ENCODE measurements around the gene LCE2B. TPM values are rescaled to one million over a fixed set of nuclear protein-coding genes. Genes with fewer than 3 reads are reported as not detected.

LCE2B gene
- total and polyA plus RNA-seq, 2 experiments from 2014 or later, result not detected

DNA sequence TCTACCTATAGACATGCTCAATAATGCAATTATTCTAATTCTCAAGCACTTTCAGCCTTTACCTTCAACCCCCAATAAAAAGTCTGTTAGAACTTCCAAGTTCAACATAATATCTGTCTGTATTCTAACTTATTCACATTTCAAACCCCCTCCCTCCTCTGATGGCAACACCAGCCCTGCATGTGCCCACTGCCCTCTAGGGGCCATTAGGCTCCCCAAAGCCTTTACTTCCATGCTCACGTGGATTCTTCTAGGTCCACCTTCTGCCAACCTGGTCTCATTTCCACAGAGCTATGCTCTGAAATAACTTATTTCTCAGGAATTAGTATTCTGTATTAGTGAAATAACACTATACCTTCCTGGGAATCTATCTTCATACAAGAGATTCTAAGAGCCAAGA is 49.7 kb downstream of the LCE2B start:
- H3K9me3 ChIP-seq (ENCODE audit: low read depth), result no peaks in the 10 kb centered on the region
- no peak overlapping the region for H3K4me3 ChIP-seq
- no peaks in the 10 kb centered on the region for H4K20me1 ChIP-seq (ENCODE audit: insufficient read depth, poor library complexity, severe bottlenecking)
- no peak for TF ChIP-seq EZH2 (IDR thresholded peaks at IDR 0.05; ENCODE audit: borderline replicate concordance)
- TF ChIP-seq, protein P1, sequence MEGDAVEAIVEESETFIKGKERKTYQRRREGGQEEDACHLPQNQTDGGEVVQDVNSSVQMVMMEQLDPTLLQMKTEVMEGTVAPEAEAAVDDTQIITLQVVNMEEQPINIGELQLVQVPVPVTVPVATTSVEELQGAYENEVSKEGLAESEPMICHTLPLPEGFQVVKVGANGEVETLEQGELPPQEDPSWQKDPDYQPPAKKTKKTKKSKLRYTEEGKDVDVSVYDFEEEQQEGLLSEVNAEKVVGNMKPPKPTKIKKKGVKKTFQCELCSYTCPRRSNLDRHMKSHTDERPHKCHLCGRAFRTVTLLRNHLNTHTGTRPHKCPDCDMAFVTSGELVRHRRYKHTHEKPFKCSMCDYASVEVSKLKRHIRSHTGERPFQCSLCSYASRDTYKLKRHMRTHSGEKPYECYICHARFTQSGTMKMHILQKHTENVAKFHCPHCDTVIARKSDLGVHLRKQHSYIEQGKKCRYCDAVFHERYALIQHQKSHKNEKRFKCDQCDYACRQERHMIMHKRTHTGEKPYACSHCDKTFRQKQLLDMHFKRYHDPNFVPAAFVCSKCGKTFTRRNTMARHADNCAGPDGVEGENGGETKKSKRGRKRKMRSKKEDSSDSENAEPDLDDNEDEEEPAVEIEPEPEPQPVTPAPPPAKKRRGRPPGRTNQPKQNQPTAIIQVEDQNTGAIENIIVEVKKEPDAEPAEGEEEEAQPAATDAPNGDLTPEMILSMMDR (IDR thresholded peaks at IDR 0.05; ENCODE audit: poor library complexity), result no peak
- no peak for TF ChIP-seq EZH2phosphoT487 (IDR thresholded peaks at IDR 0.05; ENCODE audit: low read depth, severe bottlenecking, unreplicated experiment)
- no peak overlapping the region for H3K4me2 ChIP-seq
- no peaks in the 10 kb centered on the region for H3K36me3 ChIP-seq (replicated peaks; ENCODE audit: insufficient read depth, low read depth)
- H3K9me2 ChIP-seq (replicated peaks; ENCODE audit: insufficient read depth), result no peaks in the 10 kb centered on the region
- WGBS (ENCODE audit: low lambda C conversion rate, missing lambda C conversion rate), result 32% methylated on average over 1 of the region's 1 CpG
- no peaks in the 10 kb centered on the region for H3K79me2 ChIP-seq
- no peak overlapping the region for H2AFZ ChIP-seq
- DNase-seq (ENCODE audit: low spot score), result no peak
- H3K27ac ChIP-seq, result no peak overlapping the region
- H3K4me1 ChIP-seq (ENCODE audit: insufficient read depth), result no peaks in the 10 kb centered on the region
- H3K27me3 ChIP-seq, result no peaks in the 10 kb centered on the region

Other genes with a start within 250 kb of the LCE2B start
- gene LCE5A, start 175.3 kb upstream of the LCE2B start, total RNA-seq, result not detected in 2 replicates
- gene LCE5A, start 175.3 kb upstream of the LCE2B start, polyA plus RNA-seq, result not detected in 2 replicates
- gene CRCT1, start 171.6 kb upstream of the LCE2B start, total RNA-seq, result not detected in 2 replicates
- gene CRCT1, start 171.6 kb upstream of the LCE2B start, polyA plus RNA-seq, result not detected in 2 replicates
- not detected in 2 replicates for gene LCE3E, start 119.3 kb upstream of the LCE2B start, total RNA-seq
- not detected in 2 replicates for gene LCE3E, start 119.3 kb upstream of the LCE2B start, polyA plus RNA-seq
- gene LCE3D, start 105.6 kb upstream of the LCE2B start, total RNA-seq, result not detected in 2 replicates
- gene LCE3D, start 105.6 kb upstream of the LCE2B start, polyA plus RNA-seq, result not detected in 2 replicates
- not detected in 2 replicates for gene LCE3C, start 85.9 kb upstream of the LCE2B start, total RNA-seq
- not detected in 2 replicates for gene LCE3C, start 85.9 kb upstream of the LCE2B start, polyA plus RNA-seq
- gene LCE3B, start 72.3 kb upstream of the LCE2B start, total RNA-seq, result not detected in 2 replicates
- not detected in 2 replicates for gene LCE3B, start 72.3 kb upstream of the LCE2B start, polyA plus RNA-seq
- gene LCE3A, start 63.0 kb upstream of the LCE2B start, total RNA-seq, result not detected in 2 replicates
- not detected in 2 replicates for gene LCE3A, start 63.0 kb upstream of the LCE2B start, polyA plus RNA-seq
- not detected in 2 replicates for gene LCE2D, start 22.7 kb upstream of the LCE2B start, total RNA-seq
- gene LCE2D, start 22.7 kb upstream of the LCE2B start, polyA plus RNA-seq, result not detected in 2 replicates
- not detected in 2 replicates for gene LCE2C, start 10.8 kb upstream of the LCE2B start, total RNA-seq
- gene LCE2C, start 10.8 kb upstream of the LCE2B start, polyA plus RNA-seq, result not detected in 2 replicates
- not detected in 2 replicates for gene LCE2A, start 12.2 kb downstream of the LCE2B start, total RNA-seq
- not detected in 2 replicates for gene LCE2A, start 12.2 kb downstream of the LCE2B start, polyA plus RNA-seq
- not detected in 2 replicates for gene LCE4A, start 22.0 kb downstream of the LCE2B start, total RNA-seq
- not detected in 2 replicates for gene LCE4A, start 22.0 kb downstream of the LCE2B start, polyA plus RNA-seq
- not detected in 2 replicates for gene KPRP, start 71.9 kb downstream of the LCE2B start, total RNA-seq
- not detected in 2 replicates for gene KPRP, start 71.9 kb downstream of the LCE2B start, polyA plus RNA-seq
- gene LCE1F, start 89.0 kb downstream of the LCE2B start, total RNA-seq, result not detected in 2 replicates
- gene LCE1F, start 89.0 kb downstream of the LCE2B start, polyA plus RNA-seq, result not detected in 2 replicates
- not detected in 2 replicates for gene LCE1E, start 100.1 kb downstream of the LCE2B start, total RNA-seq
- gene LCE1E, start 100.1 kb downstream of the LCE2B start, polyA plus RNA-seq, result not detected in 2 replicates
- gene LCE1D, start 110.6 kb downstream of the LCE2B start, total RNA-seq, result not detected in 2 replicates
- not detected in 2 replicates for gene LCE1D, start 110.6 kb downstream of the LCE2B start, polyA plus RNA-seq
- gene LCE1C, start 120.5 kb downstream of the LCE2B start, total RNA-seq, result not detected in 2 replicates
- gene LCE1C, start 120.5 kb downstream of the LCE2B start, polyA plus RNA-seq, result not detected in 2 replicates
- not detected in 2 replicates for gene LCE1B, start 125.8 kb downstream of the LCE2B start, total RNA-seq
- gene LCE1B, start 125.8 kb downstream of the LCE2B start, polyA plus RNA-seq, result not detected in 2 replicates
- gene LCE1A, start 141.3 kb downstream of the LCE2B start, total RNA-seq, result not detected in 2 replicates
- gene LCE1A, start 141.3 kb downstream of the LCE2B start, polyA plus RNA-seq, result not detected in 2 replicates
- gene LCE6A, start 156.7 kb downstream of the LCE2B start, total RNA-seq, result not detected in 2 replicates
- not detected in 2 replicates for gene LCE6A, start 156.7 kb downstream of the LCE2B start, polyA plus RNA-seq
- gene LCE7A, start 173.9 kb downstream of the LCE2B start, total RNA-seq, result not detected in 2 replicates
- not detected in 2 replicates for gene LCE7A, start 173.9 kb downstream of the LCE2B start, polyA plus RNA-seq
- gene SMCP, start 192.2 kb downstream of the LCE2B start, total RNA-seq, result not detected in 2 replicates
- not detected in 2 replicates for gene SMCP, start 192.2 kb downstream of the LCE2B start, polyA plus RNA-seq
- gene IVL, start 222.4 kb downstream of the LCE2B start, total RNA-seq, result 0.52 TPM in 1 of 2 replicates, not detected in the other
- gene IVL, start 222.4 kb downstream of the LCE2B start, polyA plus RNA-seq, result not detected in 2 replicates